GM19324 (cell line): ENCODE data around the gene CCDC157.

ENCODE experiments used
- ATAC-seq: cut with Tn5 transposase; IDR thresholded peaks from one replicate; pipeline ENCODE4 v1.9.1; 2021; ENCODE audit warnings: mild to moderate bottlenecking, moderate library complexity; ENCODE audit not compliant: unreplicated experiment, low FRiP score

CCDC157 gene

DNA sequence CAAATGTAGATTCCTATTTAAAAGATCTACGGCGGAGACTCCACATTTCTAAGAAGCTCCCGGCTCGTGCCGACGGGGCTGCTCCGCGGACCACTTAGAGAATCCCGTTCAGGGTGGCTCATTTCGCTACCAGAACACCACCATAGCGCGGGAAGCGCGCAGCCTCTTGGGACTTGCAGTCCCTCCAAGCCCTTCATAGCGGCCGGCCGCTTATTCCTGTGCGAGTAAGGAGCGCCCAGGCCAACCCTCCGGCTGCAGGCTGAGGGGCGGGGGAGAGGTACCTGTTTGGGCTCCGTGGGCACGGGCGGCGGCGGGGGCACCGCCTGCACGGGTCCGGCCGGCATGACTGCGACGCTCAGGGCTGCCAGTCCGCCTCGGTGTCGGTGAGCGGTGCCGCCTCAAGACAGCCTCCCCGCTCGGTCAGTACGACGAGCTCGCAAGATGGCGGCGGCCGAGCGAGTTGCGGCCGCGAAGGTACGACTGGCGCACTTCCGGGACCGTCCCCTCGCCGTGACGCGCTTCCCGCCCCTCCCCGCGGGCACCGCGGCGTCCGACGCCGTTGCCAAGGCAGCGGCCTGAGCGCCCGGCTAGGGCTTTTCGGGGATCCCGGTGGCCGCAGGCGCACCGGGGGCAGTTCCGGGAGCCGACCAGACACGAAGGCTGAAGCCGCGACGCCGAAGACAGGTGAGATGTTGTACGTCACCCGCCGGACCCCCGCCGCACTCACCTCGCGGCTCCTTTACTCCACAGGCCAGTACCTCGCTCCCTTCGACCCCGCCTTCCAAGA is at the start of gene CCDC157, which contains the start of gene SF3A1:
Gene CCDC157 (plus strand): TSS at position 559 of the 787 bp plus-strand sequence. CDS start 8,994 bp downstream, outside the sequence.
Gene SF3A1 (minus strand): TSS at position 446 of the 787 bp plus-strand sequence. CDS start 102 bp downstream, at position 344.
- ATAC-seq, result peak; percentile 95

DNA sequence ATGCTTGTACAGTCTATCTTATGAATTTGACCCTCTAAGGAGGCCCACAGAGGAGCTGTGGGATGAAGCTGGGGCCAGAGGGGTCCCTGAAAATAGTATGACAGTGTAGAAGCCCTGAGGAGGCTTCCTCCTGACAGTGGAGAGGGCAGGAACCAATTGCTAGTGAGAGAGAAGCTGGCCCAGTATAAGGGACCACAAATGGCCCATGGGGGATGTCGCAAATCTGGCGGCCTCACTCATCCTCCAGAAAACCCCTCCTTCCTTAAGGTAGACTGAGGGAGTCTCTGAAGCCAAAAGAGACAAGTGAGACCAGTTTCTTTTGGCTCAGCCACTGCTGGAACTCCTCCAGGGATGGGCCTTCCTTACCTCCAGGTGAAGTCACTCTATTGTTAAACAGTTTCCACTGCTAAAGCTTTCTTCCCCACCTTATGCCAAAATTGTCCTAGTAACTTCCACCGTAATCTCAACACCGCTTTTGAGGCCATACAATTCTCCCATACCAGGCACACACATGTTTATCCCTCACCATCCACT is 49.7 kb upstream of the CCDC157 start:
- ATAC-seq, result no peak

DNA sequence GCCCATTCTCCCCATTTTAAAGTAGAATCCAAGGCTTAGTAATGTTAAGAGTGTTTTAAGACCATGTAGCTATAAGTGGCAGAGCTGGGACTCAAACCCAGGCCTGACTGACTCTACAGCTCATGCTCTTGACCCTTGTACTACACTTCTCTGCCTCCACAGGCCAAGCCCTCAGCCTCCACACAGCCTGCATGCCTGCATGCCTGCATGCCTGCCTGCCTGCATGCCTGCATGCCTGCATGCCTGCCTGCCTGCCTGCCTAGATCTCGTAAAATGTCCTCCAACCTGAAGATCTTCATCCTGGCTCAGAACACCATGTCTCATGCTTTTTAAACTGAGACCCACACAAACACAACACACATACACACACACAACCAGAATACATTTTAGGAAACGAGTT is 48.7 kb upstream of the CCDC157 start:
- ATAC-seq, result no peak

DNA sequence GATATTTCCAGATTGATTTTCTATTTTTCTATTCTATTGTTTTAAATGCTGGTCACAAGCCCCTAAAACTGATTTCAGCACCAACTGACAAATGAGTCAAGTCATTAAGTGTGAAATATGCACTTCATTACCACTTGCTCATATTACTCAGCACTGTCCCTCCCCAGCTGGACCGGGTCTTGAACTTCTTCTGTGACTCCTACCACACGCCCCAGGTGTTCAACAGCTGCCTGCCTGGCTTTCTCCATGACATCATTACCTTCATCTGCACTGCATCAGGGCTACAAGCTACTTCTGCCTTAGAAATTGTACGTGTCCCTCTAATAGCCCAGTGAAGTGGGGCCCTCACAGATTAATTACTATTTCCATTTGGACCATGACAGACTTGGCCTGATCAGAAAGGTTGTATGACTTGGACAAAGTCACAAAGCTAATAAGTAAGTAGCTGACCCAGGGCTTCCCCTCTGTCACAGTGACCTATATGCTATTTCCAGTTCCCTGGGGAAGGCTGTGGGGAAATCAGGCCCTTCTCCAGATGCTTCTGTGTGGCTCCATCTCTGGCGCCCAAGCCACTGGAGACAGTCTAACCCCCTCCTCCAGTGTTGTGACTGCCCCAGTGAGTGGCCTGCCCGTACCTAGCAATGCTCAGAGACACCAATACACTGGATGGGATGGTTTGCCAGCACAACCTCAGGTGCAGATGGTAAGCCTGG is 48.1 kb upstream of the CCDC157 start:
- no peak for ATAC-seq

DNA sequence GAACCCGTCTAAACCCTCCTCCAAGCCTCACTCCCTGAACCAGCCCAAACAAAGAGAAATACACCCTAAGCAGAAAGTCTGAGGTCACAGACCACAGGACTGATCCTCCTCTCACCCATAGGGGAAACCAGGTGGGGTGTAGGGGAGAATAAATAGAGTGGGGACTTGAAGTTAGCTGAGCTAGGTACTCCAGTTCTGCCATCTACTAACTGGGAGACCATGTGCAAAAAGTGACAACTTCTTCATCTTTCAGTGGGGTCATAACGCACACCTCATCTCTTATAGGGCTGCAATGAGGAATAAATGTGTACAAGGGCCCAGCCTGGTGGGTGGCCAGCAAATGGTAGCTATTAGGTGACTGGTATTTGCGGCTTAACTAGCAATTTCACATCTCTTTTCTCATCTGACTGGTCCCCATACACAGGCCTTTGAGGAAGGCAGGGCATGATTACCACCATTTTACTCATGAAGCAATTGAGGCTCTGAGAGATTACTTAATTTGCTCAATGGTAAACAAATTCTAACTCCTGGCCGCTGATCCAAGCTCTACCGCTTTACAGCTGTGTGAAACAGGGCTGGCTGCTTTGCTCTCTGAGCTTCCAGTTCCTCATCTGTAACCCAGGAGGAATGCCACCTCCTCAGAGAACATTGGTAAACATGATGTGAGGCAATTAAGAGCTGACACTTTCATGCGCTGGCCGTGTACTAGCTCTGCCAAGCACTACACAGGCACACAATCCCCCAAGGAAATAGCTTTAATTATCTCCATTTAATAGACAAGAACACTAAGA is 46.7 kb upstream of the CCDC157 start:
- peak; percentile 28 for ATAC-seq

DNA sequence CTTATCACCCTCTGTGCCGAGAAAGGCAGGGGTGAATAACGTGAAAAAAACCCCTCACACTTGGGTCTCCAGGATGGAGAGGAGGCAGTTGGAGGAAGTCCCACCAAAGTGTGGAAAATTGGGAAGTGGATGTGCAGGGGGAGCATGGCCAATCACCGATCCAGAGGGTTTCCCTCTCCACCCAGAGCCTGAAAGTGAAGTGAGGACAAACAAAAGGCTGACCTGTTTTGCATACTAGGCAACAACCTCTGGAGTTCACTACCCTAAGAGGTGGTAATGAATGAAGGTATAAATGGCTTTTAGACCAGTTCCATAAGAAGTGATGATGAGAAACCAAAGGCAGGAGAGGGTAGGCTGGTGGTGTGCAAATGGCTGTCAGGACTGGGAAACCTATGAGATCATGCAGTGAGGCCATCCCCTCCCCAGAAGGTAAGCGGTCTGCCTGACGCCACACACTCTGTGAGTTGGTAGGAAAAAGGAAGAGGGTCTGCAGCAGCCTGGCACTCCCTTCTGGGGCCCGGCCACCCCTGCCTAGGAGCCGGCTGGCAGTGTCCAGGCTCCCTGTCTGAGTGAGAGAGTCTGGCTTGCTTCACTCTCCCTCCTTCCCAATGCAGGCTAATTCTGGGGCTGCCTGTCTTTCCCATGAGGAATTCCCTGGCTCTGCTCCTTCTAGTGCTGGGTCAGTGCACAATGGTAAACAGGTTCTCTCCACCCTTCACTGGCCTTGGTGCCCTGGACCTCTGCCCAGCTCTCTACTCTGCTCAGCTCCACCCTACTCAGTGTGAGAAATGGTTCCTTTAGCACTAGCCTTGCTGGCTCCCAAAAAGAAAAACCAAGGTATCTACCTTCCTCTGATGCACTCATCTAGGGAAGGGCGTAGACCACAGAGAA is 45.7 kb upstream of the CCDC157 start:
- no peak for ATAC-seq

DNA sequence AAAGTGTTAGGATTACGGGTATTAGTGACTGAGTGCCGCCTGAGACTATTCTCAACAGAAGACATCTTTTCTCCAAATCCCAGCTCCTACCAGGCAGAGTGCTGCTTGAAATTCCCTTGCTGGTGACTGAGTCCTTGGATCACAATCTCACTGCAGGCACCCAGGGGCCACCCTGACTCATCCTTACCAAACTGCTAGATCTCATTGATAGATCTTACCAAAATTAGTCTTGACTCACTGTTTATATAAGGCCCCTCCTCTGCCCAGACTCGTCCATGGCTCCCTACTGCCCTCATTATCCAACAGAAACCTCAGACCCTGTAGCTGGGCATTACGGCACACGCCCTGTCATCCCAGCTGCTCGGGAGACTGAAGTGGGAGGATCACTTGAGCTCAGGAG is 44.8 kb upstream of the CCDC157 start:
- no peak for ATAC-seq

DNA sequence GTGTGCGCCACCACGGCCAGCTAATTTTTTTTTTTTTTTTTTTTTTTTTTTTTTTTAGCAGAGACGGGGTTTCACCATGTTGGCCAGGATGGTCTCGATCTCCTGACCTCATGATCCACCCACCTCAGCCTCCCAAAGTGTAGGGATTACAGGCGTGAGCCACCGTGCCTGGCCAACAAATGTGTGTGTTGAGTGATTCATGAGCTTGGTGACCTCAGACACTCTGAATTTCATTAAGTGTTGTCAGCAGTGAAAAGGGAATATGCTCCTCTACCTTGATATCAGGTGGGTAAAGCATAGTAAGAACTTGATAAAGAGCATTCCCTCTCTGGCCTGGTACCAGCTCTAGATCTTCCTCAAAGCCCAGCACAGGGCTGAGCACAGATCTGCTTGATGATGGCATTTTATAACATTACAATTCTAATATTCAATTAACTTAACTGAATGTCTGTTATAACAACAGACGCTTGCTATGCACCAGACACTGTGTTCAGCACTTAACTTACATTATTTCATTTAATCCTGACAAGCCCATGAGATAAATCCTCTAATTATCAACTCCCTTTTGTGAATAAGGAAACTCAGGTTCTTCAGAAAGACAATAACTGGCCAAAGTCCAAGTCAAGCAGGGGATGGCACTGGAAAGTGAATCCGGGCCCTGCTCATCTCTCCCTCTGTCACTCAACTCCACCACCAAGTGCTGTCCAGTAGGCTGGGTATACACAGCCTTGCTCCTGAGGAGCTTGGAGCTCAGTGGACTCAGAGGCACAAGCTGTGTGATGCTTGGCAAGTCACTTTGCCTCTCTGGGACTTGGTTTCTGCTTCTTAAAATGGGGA is 43.1 kb upstream of the CCDC157 start:
- no peak for ATAC-seq

DNA sequence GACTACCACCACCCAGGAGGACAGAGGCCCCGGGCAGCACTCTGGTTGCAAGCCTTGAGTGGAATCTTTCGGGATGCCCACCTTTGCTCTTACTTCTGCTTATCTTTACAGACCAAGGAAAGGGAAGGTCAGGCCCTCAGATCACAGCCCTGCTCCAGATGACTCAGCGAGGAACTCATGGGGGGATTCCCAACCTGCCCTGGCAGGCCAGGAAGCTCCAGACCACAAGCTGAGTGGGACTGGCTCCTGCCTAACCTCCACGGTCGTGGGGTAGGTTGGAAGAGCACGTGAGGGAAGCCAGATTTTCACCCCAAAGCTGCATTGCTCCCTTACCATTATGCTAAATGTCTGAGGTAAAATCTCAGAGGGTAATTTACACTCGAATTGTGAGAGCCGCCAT is 41.9 kb upstream of the CCDC157 start:
- ATAC-seq, result no peak

DNA sequence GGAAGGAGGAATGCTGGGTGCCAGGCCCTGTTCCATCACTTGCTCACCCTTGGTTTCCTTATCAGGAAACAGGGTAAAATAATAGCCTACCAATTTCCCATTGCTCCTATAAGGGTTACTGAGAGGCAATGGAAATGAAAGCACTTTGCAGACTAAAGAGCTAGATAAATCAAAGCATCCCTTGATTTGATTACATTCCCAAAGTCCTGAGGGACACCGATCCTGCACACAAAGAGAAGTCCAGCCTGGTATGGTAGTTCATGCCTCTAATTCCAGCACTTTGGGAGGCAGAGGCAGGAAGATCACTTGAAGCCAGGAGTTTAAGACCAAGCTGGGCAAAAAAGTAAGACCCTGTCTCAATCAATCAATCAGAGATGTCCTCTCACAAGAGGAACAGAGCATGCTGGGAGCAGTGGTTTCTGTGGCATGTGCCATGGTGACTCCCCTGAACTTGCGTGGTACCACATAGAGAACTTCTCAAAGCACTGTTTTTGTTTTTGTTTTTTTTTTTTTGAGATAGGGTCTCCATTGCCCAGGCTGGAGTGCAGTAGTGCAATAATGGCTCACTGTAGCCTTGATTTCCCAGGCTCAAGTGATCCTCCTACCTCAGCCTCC is 40.7 kb upstream of the CCDC157 start:
- ATAC-seq, result no peak

DNA sequence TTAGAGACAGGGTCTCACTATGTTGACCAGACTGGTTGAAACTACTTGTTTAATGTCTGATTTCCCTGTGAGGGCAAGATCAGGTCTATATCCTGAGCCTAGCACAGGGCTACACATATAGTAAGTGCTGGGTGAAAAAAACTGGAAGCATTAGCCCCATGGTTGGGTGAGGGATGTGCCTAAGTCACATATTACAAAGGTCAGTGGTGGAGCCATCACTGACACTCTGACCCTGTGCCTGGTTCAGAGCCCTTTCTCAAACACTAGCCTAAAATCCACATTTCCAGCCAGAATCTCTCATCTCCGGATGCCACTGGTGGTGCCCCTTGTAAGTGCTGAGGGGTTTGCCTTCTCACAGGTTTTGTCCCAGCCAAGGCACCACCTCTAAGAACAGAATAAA is 39.0 kb upstream of the CCDC157 start:
- no peak for ATAC-seq

DNA sequence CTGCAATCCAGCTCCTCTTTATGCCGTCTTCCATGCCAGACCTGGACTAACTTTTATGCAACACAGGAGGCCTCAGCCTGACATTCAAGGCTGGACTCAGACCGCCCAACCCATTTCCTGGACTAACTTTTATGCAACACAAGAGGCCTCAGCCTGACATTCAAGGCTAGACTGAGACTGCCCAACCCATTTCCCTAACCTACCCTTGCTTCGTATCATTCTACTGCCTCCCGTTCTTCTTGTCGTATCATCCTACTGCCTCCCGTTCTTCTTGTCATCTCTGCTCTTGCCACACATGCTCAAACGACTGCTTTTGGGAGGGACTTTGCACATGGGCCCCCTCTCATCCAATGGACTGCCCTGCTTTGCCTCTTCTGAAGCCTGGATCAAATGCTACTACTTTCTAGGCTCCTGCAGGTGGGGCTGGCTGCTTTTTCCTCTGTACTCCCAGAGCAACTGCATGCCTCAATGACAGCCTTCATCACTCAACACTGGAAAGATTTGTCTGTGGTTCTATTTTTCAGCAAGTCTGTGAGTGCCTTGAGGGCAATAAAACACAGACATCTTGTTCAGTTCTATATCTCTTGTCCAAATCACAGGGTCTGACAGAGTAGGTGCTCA is 37.9 kb upstream of the CCDC157 start:
- ATAC-seq, result no peak

DNA sequence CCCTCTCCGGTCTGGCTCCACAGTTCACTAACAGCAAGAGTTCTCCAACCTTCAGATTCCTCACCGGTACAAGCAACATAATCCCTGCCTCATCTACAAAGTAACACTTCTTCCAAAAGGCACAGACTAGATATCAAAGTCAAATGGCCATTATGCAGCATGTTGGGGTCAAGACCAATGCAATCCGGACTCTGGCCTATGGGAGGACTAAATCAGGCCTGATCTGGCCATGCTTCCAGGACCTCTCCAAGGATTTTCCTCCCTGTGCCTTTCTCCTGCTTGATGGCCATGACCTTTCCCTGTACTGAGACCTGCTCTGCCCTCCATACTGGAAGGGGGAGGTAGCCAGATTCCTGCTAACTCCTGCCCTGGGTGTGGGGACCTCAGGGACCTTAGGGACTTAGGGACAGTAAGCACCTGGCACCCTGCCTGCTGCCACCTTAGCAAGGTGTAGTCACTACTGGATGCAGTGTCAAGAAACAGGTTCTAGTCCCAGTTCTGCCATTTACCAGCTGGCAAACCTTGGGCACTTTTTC is 36.7 kb upstream of the CCDC157 start:
- ATAC-seq, result no peak

DNA sequence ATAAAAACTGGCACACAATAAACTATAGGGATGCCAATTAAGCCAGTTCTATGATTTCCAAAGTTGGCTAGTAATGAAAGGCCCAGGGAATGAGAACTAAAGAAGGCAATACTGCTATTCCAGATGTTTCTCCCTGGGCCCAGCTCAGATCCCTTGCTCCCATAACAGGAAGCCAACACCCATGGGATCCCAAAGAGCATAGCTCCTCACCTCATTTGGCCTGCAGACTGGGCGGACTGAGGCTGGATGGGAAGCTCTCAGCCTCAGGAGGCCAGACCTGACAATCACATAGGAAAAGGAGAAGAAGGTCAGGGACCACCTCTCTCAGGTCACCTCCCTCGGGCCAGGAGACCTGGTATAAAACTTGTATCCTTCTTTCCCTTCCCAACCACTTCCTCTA is 35.3 kb upstream of the CCDC157 start:
- no peak for ATAC-seq

DNA sequence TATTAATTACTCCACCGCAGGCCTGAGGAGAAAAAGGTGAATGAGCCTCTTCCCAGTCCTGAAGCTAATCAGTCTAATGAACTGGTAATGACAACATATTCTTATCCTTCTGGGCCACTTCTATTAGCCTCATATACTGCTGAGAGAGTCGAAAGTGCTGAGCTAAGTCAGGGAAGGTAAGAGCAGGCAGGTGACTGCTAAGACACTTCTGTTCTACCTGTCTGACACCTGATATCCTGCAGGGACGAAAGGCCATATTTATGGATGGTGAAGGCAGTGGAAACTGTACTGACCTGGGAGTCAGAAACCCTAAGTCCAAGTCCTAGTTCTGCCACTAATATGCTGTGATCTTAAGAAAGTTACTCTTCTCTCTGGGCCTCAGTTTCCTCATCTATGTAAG is 33.6 kb upstream of the CCDC157 start:
- ATAC-seq, result no peak

DNA sequence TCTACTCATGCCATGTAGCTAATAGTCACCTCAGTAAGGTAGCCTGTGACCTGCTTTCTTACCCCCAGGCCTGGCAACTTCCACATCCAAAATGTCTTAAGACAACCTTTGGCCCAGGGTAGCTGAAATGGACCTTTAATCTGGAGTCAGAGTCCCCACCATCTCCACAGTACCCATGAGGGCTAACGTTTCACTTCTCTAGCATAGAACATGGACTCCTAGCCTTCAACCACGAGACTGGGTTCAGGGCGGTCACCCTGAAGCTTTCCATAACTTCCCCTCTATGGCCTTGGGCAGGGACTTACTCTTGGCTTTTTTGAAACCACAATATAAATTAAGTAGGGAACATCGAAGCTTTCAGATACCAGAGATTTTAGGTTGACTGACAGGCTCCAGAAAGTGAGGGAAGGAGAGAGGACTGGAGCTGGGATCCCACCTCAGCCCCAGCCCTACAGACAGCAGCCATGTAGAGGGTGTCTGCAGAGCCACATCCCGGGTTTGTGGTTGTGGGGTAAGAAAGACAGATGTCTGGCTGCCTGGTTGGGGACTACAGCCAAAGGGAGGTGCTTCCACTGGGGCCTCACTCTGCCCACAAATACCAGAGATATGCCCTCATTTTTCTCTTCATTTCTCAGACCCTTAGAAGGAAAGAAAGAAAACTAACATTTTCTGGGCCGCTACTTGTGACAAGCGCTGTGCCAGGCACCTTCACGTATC is 32.6 kb upstream of the CCDC157 start:
- no peak for ATAC-seq

DNA sequence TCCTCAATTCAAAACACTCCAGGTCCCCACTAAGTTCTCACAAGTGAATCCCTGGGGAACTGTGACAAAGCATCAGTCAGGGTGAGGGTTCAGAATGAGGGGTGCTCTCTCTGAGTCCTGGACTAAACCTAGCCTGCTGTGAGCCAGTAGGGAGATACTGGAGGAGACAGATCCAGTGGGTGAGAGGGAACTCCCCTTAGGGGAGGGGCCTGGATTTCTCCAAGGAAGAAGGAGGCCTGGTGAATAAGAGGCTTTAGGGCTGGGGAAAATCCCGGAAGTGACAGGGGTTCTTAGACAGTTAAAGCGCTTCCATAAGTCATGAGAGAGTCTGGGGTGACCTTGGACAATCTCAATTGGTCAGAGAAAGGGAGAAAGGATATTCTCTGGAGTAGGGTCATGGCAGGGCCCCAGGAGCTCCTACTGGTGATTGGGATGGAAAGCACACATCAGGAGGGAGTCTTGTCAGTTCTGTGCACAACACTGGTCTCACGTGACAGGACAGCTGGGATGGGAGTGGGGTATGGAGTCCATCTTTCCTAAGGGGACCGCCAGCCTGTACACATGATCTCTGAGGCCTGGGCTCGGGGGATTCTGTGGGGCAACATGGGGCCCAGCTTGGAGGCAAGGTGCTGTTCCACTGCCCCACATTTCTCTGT is 31.6 kb upstream of the CCDC157 start:
- no peak for ATAC-seq
